ENCODE results near the gene TCF12. TPM values are rescaled to one million over a fixed set of nuclear protein-coding genes. Genes with fewer than 3 reads are reported as not detected.

TCF12 gene
- total RNA-seq, 1 donor from 2014 or later: 144 TPM

- no peaks in the 10 kb centered on the region for H3K27me3 ChIP-seq
- no peak overlapping the region for H3K4me3 ChIP-seq
- peaks cover 13 to 37% of the 10 kb centered on the region in 2 donors for H3K36me3 ChIP-seq
- intact Hi-C loops (cut with DNase I): no loop called here
- no peak for DNase-seq (ENCODE audit: low spot score in 2 of 2)
- TF ChIP-seq, protein P1, sequence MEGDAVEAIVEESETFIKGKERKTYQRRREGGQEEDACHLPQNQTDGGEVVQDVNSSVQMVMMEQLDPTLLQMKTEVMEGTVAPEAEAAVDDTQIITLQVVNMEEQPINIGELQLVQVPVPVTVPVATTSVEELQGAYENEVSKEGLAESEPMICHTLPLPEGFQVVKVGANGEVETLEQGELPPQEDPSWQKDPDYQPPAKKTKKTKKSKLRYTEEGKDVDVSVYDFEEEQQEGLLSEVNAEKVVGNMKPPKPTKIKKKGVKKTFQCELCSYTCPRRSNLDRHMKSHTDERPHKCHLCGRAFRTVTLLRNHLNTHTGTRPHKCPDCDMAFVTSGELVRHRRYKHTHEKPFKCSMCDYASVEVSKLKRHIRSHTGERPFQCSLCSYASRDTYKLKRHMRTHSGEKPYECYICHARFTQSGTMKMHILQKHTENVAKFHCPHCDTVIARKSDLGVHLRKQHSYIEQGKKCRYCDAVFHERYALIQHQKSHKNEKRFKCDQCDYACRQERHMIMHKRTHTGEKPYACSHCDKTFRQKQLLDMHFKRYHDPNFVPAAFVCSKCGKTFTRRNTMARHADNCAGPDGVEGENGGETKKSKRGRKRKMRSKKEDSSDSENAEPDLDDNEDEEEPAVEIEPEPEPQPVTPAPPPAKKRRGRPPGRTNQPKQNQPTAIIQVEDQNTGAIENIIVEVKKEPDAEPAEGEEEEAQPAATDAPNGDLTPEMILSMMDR (IDR thresholded peaks at IDR 0.05): no peak
- no peaks in the 10 kb centered on the region for H3K9me3 ChIP-seq
- no peak overlapping the region for H3K27ac ChIP-seq
- no peaks in the 10 kb centered on the region for H3K4me1 ChIP-seq
These were observed 360.0 kb downstream of the TCF12 start for GRCh38 chr15:57278439-57278838.

- TF ChIP-seq, protein P1 (IDR thresholded peaks at IDR 0.05): no peak
- intact Hi-C loops (cut with DNase I): no loop called here
- H3K27ac ChIP-seq: no peak overlapping the region
- no peak overlapping the region for H3K4me3 ChIP-seq
- H3K4me1 ChIP-seq: no peaks in the 10 kb centered on the region
- no peaks in the 10 kb centered on the region for H3K9me3 ChIP-seq
- no peaks in the 10 kb centered on the region for H3K27me3 ChIP-seq
- peaks cover 18 to 31% of the 10 kb centered on the region in 2 donors for H3K36me3 ChIP-seq
- no peak for DNase-seq (ENCODE audit: low spot score in 2 of 2)
These were observed 362.0 kb downstream of the TCF12 start for GRCh38 chr15:57280464-57280863.

DNA sequence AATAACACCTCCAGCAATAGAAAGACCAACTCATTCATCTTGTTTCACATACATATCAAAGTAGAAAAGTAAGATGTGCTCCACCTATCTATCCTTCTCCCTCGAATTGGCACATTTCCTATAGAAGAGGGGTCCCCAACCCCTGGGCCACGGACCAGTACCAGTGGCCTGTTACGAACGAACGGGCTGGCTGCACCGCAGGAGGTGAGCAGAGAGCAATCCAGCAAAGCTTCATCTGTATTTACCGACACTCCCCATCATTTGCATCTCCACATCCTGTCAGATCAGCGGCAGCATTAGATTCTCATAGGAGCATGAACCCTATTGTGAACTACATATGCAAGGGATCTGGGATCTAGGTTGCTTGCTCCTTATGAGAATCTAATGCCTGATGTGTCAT lies 362.9 kb downstream of the TCF12 start:
- no peak overlapping the region for H3K27ac ChIP-seq
- H3K27me3 ChIP-seq: no peaks in the 10 kb centered on the region
- DNase-seq (ENCODE audit: low spot score in 2 of 2): no peak
- TF ChIP-seq, protein P1 (IDR thresholded peaks at IDR 0.05): no peak
- no peak overlapping the region for H3K4me3 ChIP-seq
- intact Hi-C loops (cut with DNase I): no loop called here
- peaks cover 17 to 34% of the 10 kb centered on the region in 2 donors for H3K36me3 ChIP-seq
- no peaks in the 10 kb centered on the region for H3K9me3 ChIP-seq
- no peaks in the 10 kb centered on the region for H3K4me1 ChIP-seq

- no peak overlapping the region for H3K4me3 ChIP-seq
- intact Hi-C loops (cut with DNase I): no loop called here
- H3K27me3 ChIP-seq: no peaks in the 10 kb centered on the region
- H3K9me3 ChIP-seq: no peaks in the 10 kb centered on the region
- TF ChIP-seq, protein P1 (IDR thresholded peaks at IDR 0.05): no peak
- H3K4me1 ChIP-seq: no peaks in the 10 kb centered on the region
- no peak for DNase-seq (ENCODE audit: low spot score in 2 of 2)
- H3K27ac ChIP-seq: no peak overlapping the region
- H3K36me3 ChIP-seq: peaks cover 21 to 43% of the 10 kb centered on the region in 2 donors
These were observed 364.2 kb downstream of the TCF12 start for GRCh38 chr15:57282686-57283085.

GRCh38 chr15:57283774-57284503 lies 365.5 kb downstream of the TCF12 start:
- Histone ChIP-seq H3K9me3 (no peaks in the 10 kb centered on the region), H3K36me3 (peaks cover 21 to 56% of the 10 kb centered on the region in 2 donors), H3K27ac (no peak overlapping the region), H3K27me3 (no peaks in the 10 kb centered on the region), H3K4me1 (no peaks in the 10 kb centered on the region), H3K4me3 (no peak overlapping the region)
- no peak for DNase-seq (ENCODE audit: low spot score in 2 of 2)
- TF ChIP-seq, protein P1 (IDR thresholded peaks at IDR 0.05): no peak
- intact Hi-C loops (cut with DNase I): no loop called here
